ENCODE data around the gene SIX2. TPM values are rescaled to one million over a fixed set of nuclear protein-coding genes. Genes with fewer than 3 reads are reported as not detected.
"Not testable (repeated sequence)": the region's sequence is repeated elsewhere in the genome, so short reads cannot be mapped to it uniquely, and the experiment has no call there.

The SIX2 gene
- total RNA-seq, 4 donors from 2014 or later: 0.58 TPM; not detected in 3

- no peak overlapping the region for H3K4me3 ChIP-seq (ENCODE audit: low read depth, poor library complexity, severe bottlenecking)
- intact Hi-C loops (cut with DNase I; ENCODE audit: low total_unique reads): no loop called here
- TF ChIP-seq CTCF (IDR thresholded peaks at IDR 0.05) (no peak), POLR2A (IDR thresholded peaks at IDR 0.05) (no peak)
- DNase-seq (ENCODE audit: low spot score in 2 of 2): no peak
- WGBS, 2 donors: 88 to 100% methylated on average over 1 of the region's 1 CpG
Measured at GRCh38 chr2:45046786-45047185, 37.5 kb upstream of the SIX2 start.

GRCh38 chr2:45045706-45046105 is 36.5 kb upstream of the SIX2 start:
- H3K4me3 ChIP-seq (ENCODE audit: low read depth, poor library complexity, severe bottlenecking): no peak overlapping the region
- DNase-seq (ENCODE audit: low spot score in 2 of 2): no peak
- intact Hi-C loops (cut with DNase I; ENCODE audit: low total_unique reads): no loop called here
- 82 to 93% methylated on average over 3 of the region's 3 CpGs for WGBS, 2 donors
- TF ChIP-seq CTCF (IDR thresholded peaks at IDR 0.05): no peak
- no peak for TF ChIP-seq POLR2A (IDR thresholded peaks at IDR 0.05)

GRCh38 chr2:45044916-45045315 is 35.7 kb upstream of the SIX2 start:
- TF ChIP-seq POLR2A (IDR thresholded peaks at IDR 0.05) (no peak), CTCF (IDR thresholded peaks at IDR 0.05) (no peak)
- no peak overlapping the region for H3K4me3 ChIP-seq (ENCODE audit: low read depth, poor library complexity, severe bottlenecking)
- 93 to 98% methylated on average over 2 of the region's 2 CpGs for WGBS, 2 donors
- intact Hi-C loops (cut with DNase I; ENCODE audit: low total_unique reads): no loop called here
- no peak for DNase-seq (ENCODE audit: low spot score in 2 of 2)

GRCh38 chr2:45043174-45043573 is 33.9 kb upstream of the SIX2 start:
- intact Hi-C loops (cut with DNase I; ENCODE audit: low total_unique reads): no loop called here
- TF ChIP-seq POLR2A (IDR thresholded peaks at IDR 0.05) (no peak), CTCF (IDR thresholded peaks at IDR 0.05) (no peak)
- WGBS, 2 donors: 19 to 25% methylated on average over 6 of the region's 6 CpGs
- H3K4me3 ChIP-seq (ENCODE audit: low read depth, poor library complexity, severe bottlenecking): no peak overlapping the region
- DNase-seq (ENCODE audit: low spot score in 2 of 2): no peak

- no peak for TF ChIP-seq CTCF (IDR thresholded peaks at IDR 0.05)
- no peak for TF ChIP-seq POLR2A (IDR thresholded peaks at IDR 0.05)
- intact Hi-C loops (cut with DNase I; ENCODE audit: low total_unique reads): no loop called here
- DNase-seq (ENCODE audit: low spot score in 2 of 2): no peak
- H3K4me3 ChIP-seq (ENCODE audit: low read depth, poor library complexity, severe bottlenecking): no peak overlapping the region
- 83 to 84% methylated on average over 2 of the region's 2 CpGs for WGBS, 2 donors
Measured at GRCh38 chr2:45042401-45042800, 33.1 kb upstream of the SIX2 start.

- no peak overlapping the region for H3K4me3 ChIP-seq (ENCODE audit: low read depth, poor library complexity, severe bottlenecking)
- no peak for DNase-seq (ENCODE audit: low spot score in 2 of 2)
- intact Hi-C loops (cut with DNase I; ENCODE audit: low total_unique reads): no loop called here
- TF ChIP-seq CTCF (IDR thresholded peaks at IDR 0.05) (no peak), POLR2A (IDR thresholded peaks at IDR 0.05) (no peak)
Measured at GRCh38 chr2:45040786-45041185, 31.5 kb upstream of the SIX2 start.

GRCh38 chr2:45039804-45040203 is 30.6 kb upstream of the SIX2 start:
- H3K4me3 ChIP-seq (ENCODE audit: low read depth, poor library complexity, severe bottlenecking); DNase-seq (ENCODE audit: low spot score in 2 of 2); intact Hi-C loops (cut with DNase I; ENCODE audit: low total_unique reads): not testable (repeated sequence)
- WGBS, 2 donors: 64 to 86% methylated on average over 5 of the region's 5 CpGs

GRCh38 chr2:45038861-45039260 is 29.6 kb upstream of the SIX2 start:
- intact Hi-C loops (cut with DNase I; ENCODE audit: low total_unique reads); H3K4me3 ChIP-seq (ENCODE audit: low read depth, poor library complexity, severe bottlenecking); DNase-seq (ENCODE audit: low spot score in 2 of 2): not testable (repeated sequence)
- WGBS, 2 donors: 83 to 84% methylated on average over 5 of the region's 5 CpGs

Data from lower leg skin (tissue), 4 donors.